C1 segment of cervical spinal cord (tissue), 14 donors: Measurements from ENCODE around the gene BMP5.

Source experiments
- DNase-seq, 14 donors: peaks; one replicate each; lab custom pipeline; 2025; lab: John Stamatoyannopoulos, UW

Gene BMP5

GRCh38 chr6:55872866-55873265 is 2.5 kb downstream of the BMP5 start:
- DNase-seq = no peak

DNA sequence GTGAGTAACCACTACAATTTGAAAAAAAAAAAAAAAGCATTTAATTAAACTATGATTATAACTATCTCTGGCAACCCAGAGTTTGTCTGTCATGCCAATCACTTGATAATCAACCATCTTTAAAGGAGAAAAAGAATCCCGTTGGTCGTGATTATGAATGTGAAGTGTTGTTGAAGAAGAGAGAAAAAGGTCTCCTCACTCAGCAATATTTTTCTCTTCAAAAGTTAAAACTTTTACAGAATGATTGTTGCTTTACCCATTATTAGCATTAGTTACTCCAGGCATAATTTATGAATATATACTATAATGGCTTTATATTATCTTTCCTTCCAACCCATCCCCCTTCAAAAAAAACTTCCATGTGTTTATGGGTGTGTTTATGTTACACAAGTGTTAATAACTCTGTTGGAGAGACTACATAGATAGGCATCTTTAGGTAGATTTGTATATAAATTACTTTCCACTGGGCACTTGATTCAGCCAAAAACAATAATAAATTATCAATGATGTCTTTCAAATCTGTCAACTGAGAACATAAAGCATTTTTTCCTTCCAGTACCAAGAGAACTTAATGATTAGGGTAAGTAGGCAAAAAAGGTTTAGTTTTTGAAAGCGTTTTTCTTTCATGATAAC is 5.1 kb downstream of the BMP5 start:
- DNase-seq = no peak

- DNase-seq = no peak
Measured at GRCh38 chr6:55869674-55870073, 5.7 kb downstream of the BMP5 start.

GRCh38 chr6:55868771-55869479 is 6.5 kb downstream of the BMP5 start:
- DNase-seq = no peak

DNA sequence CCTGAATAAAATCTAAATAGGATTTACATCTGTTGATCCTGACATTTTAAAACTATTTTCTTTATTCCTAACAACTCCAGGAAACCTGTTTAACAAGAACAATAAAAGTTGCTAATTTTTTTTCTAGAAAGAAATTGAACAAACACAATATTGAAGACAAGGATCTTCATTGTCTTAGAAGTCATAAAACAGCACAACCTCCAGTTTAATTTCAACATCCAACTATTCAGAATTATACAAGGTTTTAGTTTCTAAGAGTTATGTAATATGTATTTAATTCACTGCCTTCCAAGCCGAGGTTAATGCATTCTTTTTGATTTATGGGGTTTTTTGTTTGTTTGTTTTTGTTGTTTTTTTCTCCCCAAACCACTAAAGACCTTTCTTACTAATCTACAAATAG is 7.2 kb downstream of the BMP5 start:
- DNase-seq = no peak

DNA sequence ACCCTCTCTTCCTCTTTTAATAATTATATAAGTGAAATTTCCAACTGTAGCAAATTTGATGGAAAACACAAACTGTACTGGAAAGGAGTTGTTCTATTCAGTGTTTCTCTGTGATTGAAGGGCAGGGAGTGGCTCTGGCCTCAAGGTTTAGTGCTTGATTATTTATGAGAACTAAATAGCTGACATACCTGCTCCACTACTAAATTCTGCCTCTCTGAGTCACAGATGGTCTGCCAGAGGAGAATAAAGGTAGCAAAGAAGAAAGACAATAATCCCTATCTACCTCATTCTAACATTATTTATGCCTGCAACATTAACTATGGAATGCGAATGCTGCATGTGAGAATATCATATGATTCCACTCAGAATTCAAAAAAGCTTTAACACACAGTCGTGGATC is 9.3 kb downstream of the BMP5 start:
- DNase-seq = no peak

GRCh38 chr6:55853008-55854001 is 22.1 kb downstream of the BMP5 start:
- DNase-seq = no peak

DNA sequence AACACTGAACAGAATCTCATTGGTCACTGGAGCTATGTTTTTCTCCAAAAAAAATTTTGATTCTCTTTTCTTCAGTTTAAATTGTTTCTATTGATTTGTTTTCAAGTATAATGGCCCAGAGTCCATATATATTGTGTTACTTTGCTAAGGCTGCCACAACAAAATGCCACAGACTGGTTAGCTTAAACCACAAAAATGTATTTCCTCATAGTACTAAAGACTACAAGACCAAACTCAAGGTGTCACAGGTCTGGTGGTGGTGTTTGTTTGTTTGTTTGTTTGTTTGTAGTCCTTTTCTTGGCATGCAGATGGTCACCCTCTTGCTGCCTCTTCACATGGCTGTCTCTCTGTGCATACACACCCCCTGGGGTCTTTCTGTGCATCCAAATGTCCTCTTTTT is 34.0 kb downstream of the BMP5 start:
- DNase-seq = no peak

DNA sequence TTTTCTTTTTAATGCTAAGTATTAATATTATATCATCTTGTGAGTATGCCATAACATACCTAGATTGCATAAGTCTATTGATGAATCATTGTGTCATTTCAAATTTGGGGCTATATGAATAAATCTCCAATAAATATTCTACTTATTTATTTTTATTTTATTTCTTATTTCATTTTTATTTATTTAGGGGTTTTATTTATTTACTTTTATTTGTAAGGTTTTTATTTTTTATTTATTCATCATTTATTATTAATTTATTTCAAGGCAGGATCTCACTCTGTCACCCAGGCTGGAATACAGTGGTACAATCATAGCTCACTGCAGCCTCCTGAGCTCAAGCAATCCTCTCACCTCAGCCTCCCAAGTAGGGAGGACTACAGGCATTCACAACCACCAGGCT is 36.3 kb downstream of the BMP5 start:
- DNase-seq = no peak

DNA sequence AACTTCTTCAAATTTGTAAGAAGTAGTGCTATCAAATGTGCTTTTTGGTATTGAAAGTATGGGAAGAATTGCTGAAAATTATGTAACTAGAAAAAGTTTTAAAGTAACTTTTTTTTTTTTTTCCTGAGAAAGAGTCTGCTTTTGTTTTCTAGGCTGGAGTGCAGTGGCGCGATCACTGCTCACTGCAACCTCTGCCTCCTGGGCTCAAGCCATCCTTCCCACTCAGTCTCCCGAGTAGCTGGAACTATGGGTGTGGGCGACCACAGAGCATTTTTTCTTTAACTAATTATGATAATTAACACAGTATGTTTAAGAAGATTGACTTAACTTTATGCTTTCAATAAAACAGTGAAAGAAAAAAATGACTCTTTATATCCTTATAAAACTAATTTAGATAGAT is 38.4 kb downstream of the BMP5 start:
- DNase-seq = no peak

DNA sequence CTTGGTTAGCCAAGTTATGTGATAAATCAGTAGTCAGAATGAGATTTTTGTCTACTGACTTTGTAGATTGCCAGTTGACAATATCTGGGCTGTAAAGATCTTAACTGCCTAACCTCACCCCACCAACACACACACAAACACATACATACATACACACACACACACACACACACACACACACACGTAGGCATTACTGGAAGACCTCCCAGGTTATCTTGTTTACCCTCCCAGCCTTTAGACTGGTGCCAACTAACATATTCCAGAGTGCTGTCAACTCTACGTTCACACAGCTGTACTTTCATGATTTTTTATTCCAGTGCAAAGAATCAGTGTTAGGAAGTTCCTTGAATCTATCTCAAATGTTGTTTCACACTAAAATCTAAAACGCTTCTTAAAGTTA is 38.9 kb downstream of the BMP5 start:
- no peak for DNase-seq

GRCh38 chr6:55835220-55835619 is 40.2 kb downstream of the BMP5 start:
- no peak for DNase-seq

DNA sequence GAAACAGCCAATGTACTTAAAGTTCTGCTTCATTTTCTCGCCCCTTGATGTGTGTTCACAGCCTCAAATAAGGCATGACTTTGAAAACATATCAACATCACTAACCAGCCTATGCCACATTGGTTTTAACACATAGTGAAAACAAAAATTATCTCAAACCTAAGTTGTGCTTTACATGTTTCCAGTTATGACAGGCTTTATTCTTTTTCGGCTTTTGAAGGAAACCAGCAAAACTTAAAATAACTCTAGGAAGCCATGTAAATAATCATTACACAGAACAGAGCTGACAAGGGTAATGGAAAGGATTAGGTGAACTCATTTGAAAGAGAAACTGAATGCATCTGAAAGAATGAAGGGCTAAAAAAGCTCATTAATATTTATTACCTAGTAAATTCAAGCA is 42.1 kb downstream of the BMP5 start:
- no peak for DNase-seq

GRCh38 chr6:55827818-55828522 is 47.4 kb downstream of the BMP5 start:
- no peak for DNase-seq

GRCh38 chr6:55826941-55827340 is 48.4 kb downstream of the BMP5 start:
- no peak for DNase-seq

DNA sequence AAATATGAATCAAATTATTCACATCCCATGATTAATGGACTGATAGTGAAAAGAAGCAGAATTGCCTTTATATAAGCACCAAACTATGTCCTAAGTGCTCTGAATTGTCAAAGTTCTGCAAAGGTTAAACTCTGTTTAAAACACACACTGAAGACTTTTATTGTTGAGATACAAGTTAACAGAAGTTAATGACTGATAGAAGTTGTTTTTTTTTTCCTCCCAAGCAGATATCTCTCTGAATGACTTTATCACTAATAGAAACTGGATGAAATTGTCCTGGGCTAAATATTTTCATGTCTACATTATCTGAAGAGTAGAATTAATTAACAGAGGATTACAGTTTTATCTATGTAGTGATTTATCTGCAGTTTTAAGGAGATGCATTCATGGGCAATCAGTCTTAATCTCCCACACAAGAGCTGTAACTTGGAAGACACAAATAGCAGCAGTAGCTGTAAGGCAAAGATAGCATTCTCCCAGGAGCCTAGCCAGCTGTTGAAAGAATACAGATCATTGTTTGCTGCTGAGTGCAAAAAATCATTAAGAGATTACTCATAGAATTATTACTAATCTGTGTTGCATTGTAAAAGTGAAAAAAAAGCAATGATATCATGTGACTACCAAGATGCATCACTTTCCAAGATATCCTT is 49.9 kb downstream of the BMP5 start:
- DNase-seq = no peak

DNA sequence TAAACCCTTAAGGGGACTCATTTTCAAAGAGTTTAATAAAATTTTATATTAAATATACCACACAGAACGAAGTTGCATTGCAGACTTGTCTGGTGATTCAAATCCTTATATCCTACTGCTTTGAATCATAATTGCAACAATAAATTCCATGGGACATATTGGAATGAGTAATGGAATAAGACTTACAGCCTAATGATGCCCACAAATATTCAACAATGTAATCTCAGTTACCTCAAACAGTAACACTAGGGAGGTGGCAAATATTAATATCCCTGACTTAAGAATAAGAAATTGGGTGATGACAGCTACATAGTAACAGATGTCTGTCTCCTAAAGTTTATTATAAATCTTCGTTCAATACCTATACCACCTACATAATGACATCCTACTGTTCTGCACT is 52.6 kb downstream of the BMP5 start:
- DNase-seq = no peak

DNA sequence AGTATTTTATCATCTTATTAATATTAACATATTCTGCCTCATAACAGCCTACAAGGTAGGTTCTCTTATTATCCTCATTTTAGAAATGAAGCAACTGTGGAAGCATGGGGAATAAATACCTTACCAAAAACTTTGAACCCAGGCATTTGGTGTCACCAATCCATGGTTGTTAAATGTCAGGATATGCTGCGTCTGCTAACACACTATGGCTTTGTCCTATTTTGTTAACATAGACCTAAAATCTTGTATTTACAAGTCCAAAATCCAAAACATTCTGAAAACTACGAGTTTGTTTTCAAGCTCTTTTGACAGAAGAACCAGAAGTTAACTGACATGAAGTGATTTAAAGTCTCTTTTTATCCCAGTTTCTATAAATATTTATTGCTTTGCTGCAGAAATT is 53.4 kb downstream of the BMP5 start:
- DNase-seq = no peak

- no peak for DNase-seq
Measured at GRCh38 chr6:55820696-55821095, 54.7 kb downstream of the BMP5 start.

GRCh38 chr6:55819811-55820210 is 55.6 kb downstream of the BMP5 start:
- DNase-seq = no peak

GRCh38 chr6:55818482-55818881 is 56.9 kb downstream of the BMP5 start:
- DNase-seq = no peak
